BJ (cell line): ENCODE results near the gene CHKB. TPM values are rescaled to one million over a fixed set of nuclear protein-coding genes. Genes with fewer than 3 reads are reported as not detected.

ENCODE experiments used
- CTCF ChIA-PET: fragments of 350-600 bp; formaldehyde crosslinking; extraction: SDS; loops from one replicate; lab custom pipeline; 2021; ENCODE audit warnings: antibody characterized with exemption, inconsistent platforms; lab: Yijun Ruan, JAX
- POLR2A ChIA-PET: fragments of 300-600 bp; sonication (Branson Sonifier 250); formaldehyde crosslinking; extraction: SDS; loops from one replicate; lab custom pipeline; 2021; ENCODE audit warnings: antibody characterized with exemption; lab: Charles Lee
- DNase-seq: peaks from one replicate; pipeline ENCODE4 v3.0.0-alpha.2; 2011; ENCODE audit warnings: low read depth
- H3K27me3 ChIP-seq: 2 replicates; pipeline ENCODE4 v1.6.0; 2011; ENCODE audit warnings: low read length; ENCODE audit not compliant: control insufficient read depth, insufficient read depth
- H3K36me3 ChIP-seq: 2 replicates; pipeline ENCODE4 v1.5.1; 2011; ENCODE audit warnings: low read length; ENCODE audit not compliant: control insufficient read depth, insufficient read depth
- H3K4me3 ChIP-seq: 2 replicates; pipeline ENCODE4 v1.5.1; 2011; ENCODE audit warnings: low read depth, mild to moderate bottlenecking, control low read depth, low read length
- CTCF ChIP-seq: IDR thresholded peaks from 2 replicates; pipeline ENCODE4 v1.5.1; 2011; ENCODE audit warnings: low read depth, mild to moderate bottlenecking, control low read depth, inconsistent platforms, low read length, moderate library complexity; ENCODE audit not compliant: insufficient read depth
- polyA plus RNA-seq: library from polyadenylated mRNA; depleted of rRNA; stranded (reverse); fragments of >200 nt; gene quantifications from 2 replicates; pipeline ENCODE4 v1.2.3, GENCODE V29; 2011

Gene CHKB
- polyA plus RNA-seq, 1 experiment = 51.2 TPM

- no peak for TF ChIP-seq CTCF
- CTCF ChIA-PET = interaction anchor here (0.7 to 1.3 kb wide), 5 partner anchors 12 to 107 kb away, joined by 3 to 4 read pairs (median 3); partner anchors contain the start of gene TYMP
- POLR2A ChIA-PET = no interaction called here
These were observed 44.4 kb upstream of the CHKB start for GRCh38 chr22:50626850-50627641.

DNA sequence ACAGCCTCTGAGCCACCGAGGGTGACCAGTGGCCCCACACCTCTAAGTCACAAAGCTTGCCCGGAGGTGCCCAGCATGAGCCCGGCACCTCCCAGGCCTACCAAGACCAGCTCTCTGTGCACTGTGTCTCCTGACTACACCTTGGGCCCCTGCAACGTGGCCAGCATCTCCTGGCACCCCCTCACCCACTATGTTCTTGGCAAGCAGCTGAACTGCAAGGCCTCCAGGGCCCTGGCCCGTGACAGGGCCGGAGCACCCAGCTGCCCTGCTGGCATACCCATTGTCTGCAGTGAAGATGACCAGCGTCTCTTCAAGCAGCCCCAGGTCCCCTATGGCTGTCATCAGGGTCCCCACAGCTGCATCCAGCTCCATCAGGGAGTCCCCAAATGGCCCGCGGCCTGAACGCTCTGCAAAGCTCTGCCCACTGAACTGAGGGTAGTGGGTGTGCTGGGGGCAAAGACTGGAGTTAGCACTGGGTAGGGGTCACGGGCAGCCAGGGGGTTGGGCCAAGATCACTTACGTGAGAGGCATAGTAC lies 43.7 kb upstream of the CHKB start:
- CTCF ChIA-PET = interaction anchor here (1.0 to 1.3 kb wide), 2 partner anchors 12 to 50 kb away, joined by 3 to 4 read pairs; no protein-coding TSS in a partner anchor
- POLR2A ChIA-PET = no interaction called here

More at GRCh38 chr22:50626850-50627641, 44.4 kb upstream of the CHKB start:
- H3K4me3 ChIP-seq = peak overlapping the region; percentile 75
- DNase-seq = no peak
- H3K36me3 ChIP-seq = peaks cover 6% of the 10 kb centered on the region
- H3K27me3 ChIP-seq = no peaks in the 10 kb centered on the region

GRCh38 chr22:50625568-50626313 lies 43.1 kb upstream of the CHKB start:
- no peak for TF ChIP-seq CTCF
- no peak overlapping the region for H3K4me3 ChIP-seq
- no peak for DNase-seq
- peaks cover 5% of the 10 kb centered on the region for H3K27me3 ChIP-seq
- ChIA-PET POLR2A (no interaction called here), CTCF (interaction anchor here (1.0 to 1.3 kb wide), 2 partner anchors 13 to 49 kb away, joined by 3 to 4 read pairs; no protein-coding TSS in a partner anchor)
- peaks cover 6% of the 10 kb centered on the region for H3K36me3 ChIP-seq

More for the DNA sequence above, 43.7 kb upstream of the CHKB start:
- TF ChIP-seq CTCF = no peak
- H3K4me3 ChIP-seq = no peak overlapping the region
- peaks cover 6% of the 10 kb centered on the region for H3K36me3 ChIP-seq
- peaks cover under 1% of the 10 kb centered on the region; the same call in 1 of the 2 replicates for H3K27me3 ChIP-seq
- DNase-seq = no peak

DNA sequence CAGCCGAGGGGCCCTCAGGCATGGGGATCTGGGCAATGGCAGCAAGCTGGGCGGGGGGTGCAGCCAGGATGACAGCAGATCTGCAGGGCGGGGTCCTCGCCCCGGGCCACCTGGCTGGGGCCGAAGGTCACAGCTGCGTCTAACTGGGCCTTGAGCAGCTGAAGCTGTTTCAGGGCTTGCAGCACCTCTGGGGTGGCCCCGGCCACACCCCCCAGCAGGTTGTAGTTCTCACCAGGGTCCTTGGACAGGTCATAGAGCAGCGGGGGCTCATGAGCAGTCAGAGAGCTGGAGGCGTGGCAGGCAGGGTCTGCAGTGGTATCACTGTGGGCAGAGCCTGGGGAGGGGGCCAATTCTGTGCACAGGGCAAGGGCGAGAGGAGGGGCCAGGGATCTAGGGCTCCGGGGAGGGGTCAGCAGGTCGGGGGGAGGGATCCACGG lies 42.5 kb upstream of the CHKB start:
- no peak for DNase-seq
- H3K36me3 ChIP-seq = peaks cover 6% of the 10 kb centered on the region
- H3K4me3 ChIP-seq = no peak overlapping the region
- ChIA-PET POLR2A (no interaction called here), CTCF (no interaction called here)
- TF ChIP-seq CTCF = no peak
- H3K27me3 ChIP-seq = peaks cover 5% of the 10 kb centered on the region
